HG03442 (cell line): ENCODE results near the gene RSPH1.
"Not testable (repeated sequence)": the region's sequence is repeated elsewhere in the genome, so short reads cannot be mapped to it uniquely, and the experiment has no call there.

Experiments used
- ATAC-seq: cut with Tn5 transposase; IDR thresholded peaks from one replicate; pipeline ENCODE4 v1.9.1; 2021; ENCODE audit warnings: mild to moderate bottlenecking, moderate library complexity; ENCODE audit not compliant: unreplicated experiment

RSPH1 gene

GRCh38 chr21:42489991-42490390 lies 6.0 kb downstream of the RSPH1 start:
- no peak for ATAC-seq

- no peak for ATAC-seq
These were observed 6.9 kb downstream of the RSPH1 start for GRCh38 chr21:42489006-42489563.

- ATAC-seq: no peak
These were observed 9.5 kb downstream of the RSPH1 start for GRCh38 chr21:42486531-42486930.

GRCh38 chr21:42486072-42486471 lies 10.0 kb downstream of the RSPH1 start:
- ATAC-seq: no peak

- no peak for ATAC-seq
These were observed 11.1 kb downstream of the RSPH1 start for GRCh38 chr21:42484966-42485365.

- no peak for ATAC-seq
These were observed 14.9 kb downstream of the RSPH1 start for GRCh38 chr21:42481169-42481568.

GRCh38 chr21:42480736-42481135 lies 15.3 kb downstream of the RSPH1 start:
- no peak for ATAC-seq

GRCh38 chr21:42479582-42479981 lies 16.4 kb downstream of the RSPH1 start:
- ATAC-seq: no peak

GRCh38 chr21:42478504-42478903 lies 17.5 kb downstream of the RSPH1 start:
- ATAC-seq: no peak

- ATAC-seq: no peak
These were observed 19.4 kb downstream of the RSPH1 start for GRCh38 chr21:42476388-42477331.

- no peak for ATAC-seq
These were observed 20.3 kb downstream of the RSPH1 start for GRCh38 chr21:42475526-42476387.

GRCh38 chr21:42475036-42475435 lies 21.0 kb downstream of the RSPH1 start:
- ATAC-seq: no peak

- ATAC-seq: no peak
These were observed 21.8 kb downstream of the RSPH1 start for GRCh38 chr21:42474043-42474831.

- no peak for ATAC-seq
These were observed 22.5 kb downstream of the RSPH1 start for GRCh38 chr21:42473498-42474042.

GRCh38 chr21:42472521-42472920 lies 23.5 kb downstream of the RSPH1 start:
- ATAC-seq: no peak

GRCh38 chr21:42471716-42472330 lies 24.2 kb downstream of the RSPH1 start:
- ATAC-seq: no peak

- ATAC-seq: no peak
These were observed 24.8 kb downstream of the RSPH1 start for GRCh38 chr21:42471206-42471605.

GRCh38 chr21:42469726-42470125 lies 26.3 kb downstream of the RSPH1 start:
- not testable (repeated sequence) for ATAC-seq

- peak; percentile 46 for ATAC-seq
These were observed 26.8 kb downstream of the RSPH1 start for GRCh38 chr21:42469272-42469671.
